NCI-H345 treated with DMSO at 0.1 percent for 48 hours (cell line): ENCODE results near the gene CST7.

Source experiments
- DNase-seq: peaks from one replicate; lab custom pipeline; 2025; ENCODE audit not compliant: unreplicated experiment; lab: John Stamatoyannopoulos, UW

The CST7 gene

GRCh38 chr20:24963672-24964505 is 14.8 kb downstream of the CST7 start:
- no peak for DNase-seq

DNA sequence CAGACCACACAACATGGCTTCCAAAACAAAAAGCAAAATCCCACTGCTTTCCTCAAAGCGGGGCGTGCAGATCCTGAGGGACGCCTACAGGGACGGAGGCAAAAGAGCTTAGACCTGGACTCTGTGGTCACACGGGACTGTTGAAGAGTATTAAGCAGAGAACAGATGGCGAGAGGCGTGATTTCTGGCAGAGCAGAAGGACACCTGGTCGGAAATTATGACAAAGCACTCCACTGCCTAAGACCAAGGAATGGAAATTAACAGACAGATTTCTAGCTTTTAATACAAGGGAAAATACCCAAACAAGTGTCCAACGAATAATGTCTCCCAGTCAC is 15.4 kb downstream of the CST7 start:
- DNase-seq, result no peak

GRCh38 chr20:24965065-24965919 is 16.2 kb downstream of the CST7 start:
- DNase-seq, result no peak

- DNase-seq, result no peak
Measured at GRCh38 chr20:24966317-24967012, 17.4 kb downstream of the CST7 start.

DNA sequence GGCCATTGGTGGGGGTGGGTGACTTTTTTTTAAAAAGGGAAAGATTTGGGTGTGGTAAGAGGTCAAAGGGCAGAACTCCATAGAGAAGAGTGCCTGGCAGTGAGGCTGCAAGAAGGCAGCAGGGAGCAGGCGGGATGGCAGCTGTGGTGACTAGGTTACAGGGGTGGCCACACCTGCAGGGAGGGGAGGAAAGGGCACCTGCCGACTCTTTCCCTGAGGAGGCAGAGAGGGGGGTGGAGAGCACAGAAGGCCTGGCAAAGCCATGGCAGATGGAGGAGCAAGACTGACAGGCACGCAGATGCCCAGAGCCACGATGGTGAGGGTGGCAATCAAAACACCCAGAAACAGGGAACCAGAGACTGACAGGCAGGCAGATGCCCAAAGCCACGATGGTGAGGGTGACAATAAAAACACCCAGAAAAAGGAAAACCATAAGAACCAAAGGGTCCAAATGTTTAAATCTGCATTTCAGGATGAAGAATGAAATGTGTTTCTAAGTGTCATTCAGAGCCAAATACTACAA is 19.3 kb downstream of the CST7 start:
- DNase-seq, result peak; percentile 42

DNA sequence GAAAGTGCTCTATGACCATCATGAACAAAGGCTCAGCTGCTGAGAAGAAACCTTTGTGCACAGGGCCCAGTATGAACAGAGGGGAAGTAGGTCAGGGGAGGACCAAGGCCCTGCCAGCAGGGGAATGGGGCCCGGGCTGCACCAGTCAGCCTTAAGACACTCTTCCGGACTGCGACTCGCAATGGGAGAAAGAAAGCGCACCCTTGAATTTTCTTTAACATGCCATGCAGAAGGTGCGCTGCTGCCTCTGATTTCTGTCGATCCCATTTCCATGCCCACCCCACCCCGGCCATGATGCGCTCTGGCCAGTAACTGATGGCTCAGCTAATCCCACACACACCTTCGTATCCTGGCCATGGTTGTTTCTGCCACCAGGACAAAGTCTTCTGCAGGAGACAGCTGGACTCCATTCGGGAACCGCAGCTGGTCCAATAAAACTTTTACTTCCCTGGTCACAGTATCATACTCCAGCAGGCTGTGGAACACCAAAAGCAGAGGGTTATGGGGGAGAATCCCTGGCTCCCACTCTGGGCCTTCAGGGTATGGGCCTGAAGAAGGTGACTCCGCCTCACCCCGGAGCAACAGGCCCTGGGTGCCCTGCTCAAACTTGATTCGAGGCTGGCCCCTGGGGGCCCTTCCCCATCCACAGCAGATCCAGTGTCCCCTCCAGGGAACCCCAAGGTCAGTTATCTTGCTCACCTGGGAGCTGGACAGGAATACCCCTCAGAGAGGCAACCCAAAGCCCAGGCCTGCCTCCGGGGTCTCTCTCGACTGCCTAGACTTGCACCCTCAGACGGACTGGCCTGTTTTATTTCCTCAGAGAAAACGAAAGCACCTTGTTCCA is 20.3 kb downstream of the CST7 start:
- no peak for DNase-seq

GRCh38 chr20:24970030-24970553 is 21.0 kb downstream of the CST7 start:
- no peak for DNase-seq

GRCh38 chr20:24970754-24971153 is 21.7 kb downstream of the CST7 start:
- no peak for DNase-seq

- DNase-seq, result no peak
Measured at GRCh38 chr20:24971376-24972101, 22.5 kb downstream of the CST7 start.

GRCh38 chr20:24972341-24972740 is 23.3 kb downstream of the CST7 start:
- DNase-seq, result no peak

GRCh38 chr20:24977336-24977735 is 28.3 kb downstream of the CST7 start:
- no peak for DNase-seq

DNA sequence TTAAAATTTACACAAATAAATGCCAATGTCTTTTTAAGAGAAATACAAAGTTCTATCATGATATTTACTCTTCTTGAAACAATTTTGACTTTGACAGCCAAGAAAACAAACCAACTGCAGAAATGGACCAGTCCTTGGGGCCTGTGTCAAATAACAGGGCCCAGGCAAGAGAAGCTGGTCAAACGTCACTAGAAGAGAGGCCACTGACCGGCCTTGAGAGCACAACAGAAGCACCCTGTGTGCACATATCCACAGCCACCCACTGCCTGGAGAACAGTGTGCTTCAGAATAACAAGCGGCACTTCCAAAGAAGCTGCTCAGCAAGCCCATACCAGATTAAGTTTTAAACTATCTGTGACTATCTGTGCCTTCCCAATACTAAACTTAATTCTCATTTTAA is 28.7 kb downstream of the CST7 start:
- DNase-seq, result no peak

- DNase-seq, result no peak
Measured at GRCh38 chr20:24978513-24978912, 29.4 kb downstream of the CST7 start.

DNA sequence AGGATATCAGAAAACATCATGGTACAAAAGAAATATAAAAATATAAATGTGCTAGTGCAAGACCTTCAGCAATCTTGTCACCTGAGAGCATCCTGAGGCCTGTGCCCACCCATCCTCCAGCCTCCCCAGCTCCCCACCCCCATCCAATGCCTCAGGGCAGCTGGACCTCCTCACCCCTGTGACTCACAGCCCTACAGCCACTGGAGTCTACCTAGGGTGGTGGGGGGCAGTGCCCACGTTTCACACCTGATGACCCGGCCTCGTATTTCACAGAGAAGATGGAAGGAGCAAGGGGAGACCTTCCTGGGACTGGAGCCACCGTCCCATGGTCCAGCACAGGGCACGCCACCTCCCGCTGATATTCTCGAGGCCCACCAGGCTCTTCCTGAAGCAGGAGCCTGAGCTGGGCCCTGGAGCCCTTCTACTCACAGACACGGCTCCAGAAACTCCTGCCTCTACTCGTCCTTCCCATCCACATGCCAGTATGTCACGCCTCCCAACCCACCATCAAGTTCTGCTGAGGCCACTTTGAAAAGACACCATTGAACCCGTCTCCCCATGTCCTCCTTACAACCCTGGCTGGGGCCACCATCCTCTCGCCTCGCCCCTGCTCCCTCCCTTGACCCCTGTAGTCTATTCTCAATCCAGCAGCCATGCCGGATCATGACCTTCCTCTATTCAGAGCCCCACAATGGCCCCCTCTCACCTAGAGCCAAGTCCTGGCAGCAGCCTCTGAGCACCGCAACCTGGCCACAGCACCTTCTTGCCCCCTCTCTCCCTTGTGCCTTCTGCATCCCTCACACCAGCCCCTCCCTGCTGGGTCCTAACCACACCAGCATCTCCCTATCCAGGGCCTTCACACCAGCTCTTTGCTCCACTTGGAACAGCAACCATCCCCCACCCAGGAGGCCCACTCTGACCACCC is 30.2 kb downstream of the CST7 start:
- no peak for DNase-seq

- DNase-seq, result no peak
Measured at GRCh38 chr20:24980291-24981053, 31.4 kb downstream of the CST7 start.

DNA sequence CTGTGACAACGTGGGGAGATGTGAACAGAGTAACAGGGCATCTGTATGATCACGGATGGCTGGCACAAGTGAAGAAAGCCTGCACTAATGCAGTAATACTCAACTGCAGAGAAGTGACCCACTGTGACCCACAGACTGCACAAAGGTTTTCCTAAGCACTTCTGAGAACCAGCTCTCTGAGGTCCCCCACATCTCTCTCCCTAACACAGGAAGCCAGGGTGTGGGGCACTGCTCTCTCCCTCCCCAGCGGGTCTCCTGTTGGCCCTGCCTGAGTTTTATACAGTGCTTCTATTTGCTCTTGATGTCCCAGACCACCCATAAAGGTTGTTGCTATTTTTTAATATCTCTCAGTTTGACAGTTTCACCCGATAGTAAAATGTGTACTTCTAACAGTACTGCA is 32.2 kb downstream of the CST7 start:
- DNase-seq, result no peak

GRCh38 chr20:24981790-24982189 is 32.7 kb downstream of the CST7 start:
- no peak for DNase-seq

GRCh38 chr20:24983896-24984295 is 34.8 kb downstream of the CST7 start:
- no peak for DNase-seq
